Eye (tissue), 1 donor: Measurements from ENCODE around the gene PARVA.
A peak's percentile ranks its signal among the peaks of the same experiment; 100 is the strongest.
"Not testable (repeated sequence)": the region's sequence is repeated elsewhere in the genome, so short reads cannot be mapped to it uniquely, and the experiment has no call there.

ENCODE experiments used
- DNase-seq: peaks from one replicate; pipeline ENCODE4 v3.0.0-alpha.2; 2015

Gene PARVA

GRCh38 chr11:12377106-12377823, at the start of gene PARVA:
PARVA (plus strand) TSS chr11:12377571; CDS start chr11:12377648, 77 bp downstream.
- DNase-seq = peak; percentile 91

GRCh38 chr11:12329169-12329568, 48.2 kb upstream of the PARVA start:
- DNase-seq = no peak

GRCh38 chr11:12329797-12330196, 47.6 kb upstream of the PARVA start:
- DNase-seq = peak; percentile 46

- peak; percentile 89 for DNase-seq
Observed at GRCh38 chr11:12330485-12331231, 46.7 kb upstream of the PARVA start.

GRCh38 chr11:12331239-12331874, 46.0 kb upstream of the PARVA start:
- peak; percentile 98 for DNase-seq

- DNase-seq = no peak
Observed at GRCh38 chr11:12343526-12343925, 33.8 kb upstream of the PARVA start.

GRCh38 chr11:12353534-12353933, 23.8 kb upstream of the PARVA start:
- DNase-seq = no peak

- DNase-seq = no peak
Observed at GRCh38 chr11:12354750-12355545, 22.4 kb upstream of the PARVA start.

- no peak for DNase-seq
Observed at GRCh38 chr11:12356944-12357655, 20.3 kb upstream of the PARVA start.

- DNase-seq = not testable (repeated sequence)
Observed at GRCh38 chr11:12357697-12358096, 19.7 kb upstream of the PARVA start.

- no peak for DNase-seq
Observed at GRCh38 chr11:12358302-12359188, 18.8 kb upstream of the PARVA start.

GRCh38 chr11:12359761-12360160, 17.6 kb upstream of the PARVA start:
- DNase-seq = peak; percentile 40

- no peak for DNase-seq
Observed at GRCh38 chr11:12361682-12362081, 15.7 kb upstream of the PARVA start.

- DNase-seq = no peak
Observed at GRCh38 chr11:12362857-12363256, 14.5 kb upstream of the PARVA start.

GRCh38 chr11:12363373-12363772, 14.0 kb upstream of the PARVA start:
- no peak for DNase-seq

- peak; percentile 70 for DNase-seq
Observed at GRCh38 chr11:12365965-12366575, 11.3 kb upstream of the PARVA start.

- DNase-seq = not testable (repeated sequence)
Observed at GRCh38 chr11:12367057-12367456, 10.3 kb upstream of the PARVA start.

- no peak for DNase-seq
Observed at GRCh38 chr11:12372111-12372510, 5.3 kb upstream of the PARVA start.

GRCh38 chr11:12375720-12376119, 1.7 kb upstream of the PARVA start:
- DNase-seq = no peak

- no peak for DNase-seq
Observed at GRCh38 chr11:12376259-12377081, 901 bp upstream of the PARVA start.
